ENCODE measurements around the gene LUC7L2.

The LUC7L2 gene

GRCh38 chr7:139430443-139430842 lies 70.7 kb downstream of the LUC7L2 start:
- no peaks in the 10 kb centered on the region for H3K36me3 ChIP-seq (ENCODE audit: insufficient read depth)
- no peak overlapping the region for H3K9ac ChIP-seq
- H3K79me2 ChIP-seq (ENCODE audit: insufficient read depth, low read depth) = no peaks in the 10 kb centered on the region
- H2AFZ ChIP-seq (ENCODE audit: low read depth) = no peak overlapping the region
- no peak overlapping the region for H3K27ac ChIP-seq
- H3K27me3 ChIP-seq (ENCODE audit: insufficient read depth, low read depth) = no peaks in the 10 kb centered on the region
- no peaks in the 10 kb centered on the region for H3K4me1 ChIP-seq (ENCODE audit: low read depth, poor library complexity, severe bottlenecking)
- no peaks in the 10 kb centered on the region for H4K20me1 ChIP-seq (ENCODE audit: insufficient read depth)
- H3K4me2 ChIP-seq = no peak overlapping the region
- TF ChIP-seq CTCF (conservative IDR thresholded peaks at IDR 0.05; ENCODE audit: low read depth, low read length) = no peak
- no peak overlapping the region for H3K4me3 ChIP-seq (IDR thresholded peaks at IDR 0.05; ENCODE audit: insufficient read depth, low read depth, low read length)

GRCh38 chr7:139431010-139431409 lies 71.3 kb downstream of the LUC7L2 start:
- Histone ChIP-seq H3K27me3 (ENCODE audit: insufficient read depth, low read depth) (no peaks in the 10 kb centered on the region), H3K27ac (no peak overlapping the region), H3K4me3 (IDR thresholded peaks at IDR 0.05; ENCODE audit: insufficient read depth, low read depth, low read length) (no peak overlapping the region), H4K20me1 (ENCODE audit: insufficient read depth) (no peaks in the 10 kb centered on the region), H3K9ac (no peak overlapping the region), H3K79me2 (ENCODE audit: insufficient read depth, low read depth) (no peaks in the 10 kb centered on the region), H3K4me1 (ENCODE audit: low read depth, poor library complexity, severe bottlenecking) (no peaks in the 10 kb centered on the region), H2AFZ (ENCODE audit: low read depth) (no peak overlapping the region), H3K4me2 (no peak overlapping the region), H3K36me3 (ENCODE audit: insufficient read depth) (no peaks in the 10 kb centered on the region)
- no peak for TF ChIP-seq CTCF (conservative IDR thresholded peaks at IDR 0.05; ENCODE audit: low read depth, low read length)

- Histone ChIP-seq H3K4me2 (no peak overlapping the region), H3K27ac (no peak overlapping the region), H3K4me3 (IDR thresholded peaks at IDR 0.05; ENCODE audit: insufficient read depth, low read depth, low read length) (no peak overlapping the region), H4K20me1 (ENCODE audit: insufficient read depth) (no peaks in the 10 kb centered on the region), H3K4me1 (ENCODE audit: low read depth, poor library complexity, severe bottlenecking) (no peaks in the 10 kb centered on the region), H3K9ac (no peak overlapping the region), H3K27me3 (ENCODE audit: insufficient read depth, low read depth) (no peaks in the 10 kb centered on the region), H3K36me3 (ENCODE audit: insufficient read depth) (no peaks in the 10 kb centered on the region), H3K79me2 (ENCODE audit: insufficient read depth, low read depth) (no peaks in the 10 kb centered on the region), H2AFZ (ENCODE audit: low read depth) (no peak overlapping the region)
- no peak for TF ChIP-seq CTCF (conservative IDR thresholded peaks at IDR 0.05; ENCODE audit: low read depth, low read length)
Observed at GRCh38 chr7:139431459-139431858, 71.8 kb downstream of the LUC7L2 start.

DNA sequence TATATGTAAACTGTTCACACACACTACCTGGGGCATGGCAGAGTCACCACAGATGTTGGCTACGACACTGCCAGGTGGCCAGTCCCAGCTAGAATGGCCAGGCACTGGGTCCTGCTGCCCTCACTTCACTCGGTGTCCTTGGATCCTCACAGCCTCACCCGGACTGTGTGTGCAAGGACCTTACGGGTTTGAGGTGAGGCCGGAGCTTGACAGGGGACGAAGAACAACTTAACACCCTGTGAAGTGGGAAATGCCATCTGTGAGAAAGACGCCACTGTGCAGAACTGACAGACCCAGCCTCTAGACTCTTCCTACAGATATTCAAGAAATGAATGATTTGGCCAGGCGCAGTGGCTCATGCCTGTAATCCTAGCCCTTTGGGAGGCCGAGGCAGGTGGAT lies 77.1 kb downstream of the LUC7L2 start:
- Histone ChIP-seq H3K27ac (no peak overlapping the region), H4K20me1 (ENCODE audit: insufficient read depth) (no peaks in the 10 kb centered on the region), H3K9ac (no peak overlapping the region), H3K4me1 (ENCODE audit: low read depth, poor library complexity, severe bottlenecking) (no peaks in the 10 kb centered on the region), H3K27me3 (ENCODE audit: insufficient read depth, low read depth) (no peaks in the 10 kb centered on the region), H3K4me3 (IDR thresholded peaks at IDR 0.05; ENCODE audit: insufficient read depth, low read depth, low read length) (no peak overlapping the region), H3K79me2 (ENCODE audit: insufficient read depth, low read depth) (no peaks in the 10 kb centered on the region), H2AFZ (ENCODE audit: low read depth) (no peak overlapping the region), H3K36me3 (ENCODE audit: insufficient read depth) (no peaks in the 10 kb centered on the region), H3K4me2 (no peak overlapping the region)
- TF ChIP-seq CTCF (conservative IDR thresholded peaks at IDR 0.05; ENCODE audit: low read depth, low read length) = no peak

- Histone ChIP-seq H4K20me1 (ENCODE audit: insufficient read depth) (no peaks in the 10 kb centered on the region), H3K79me2 (ENCODE audit: insufficient read depth, low read depth) (no peaks in the 10 kb centered on the region), H3K4me3 (IDR thresholded peaks at IDR 0.05; ENCODE audit: insufficient read depth, low read depth, low read length) (no peak overlapping the region), H3K9ac (no peak overlapping the region), H3K36me3 (ENCODE audit: insufficient read depth) (no peaks in the 10 kb centered on the region), H3K27ac (no peak overlapping the region), H3K27me3 (ENCODE audit: insufficient read depth, low read depth) (no peaks in the 10 kb centered on the region), H3K4me1 (ENCODE audit: low read depth, poor library complexity, severe bottlenecking) (no peaks in the 10 kb centered on the region), H2AFZ (ENCODE audit: low read depth) (no peak overlapping the region), H3K4me2 (no peak overlapping the region)
- TF ChIP-seq CTCF (conservative IDR thresholded peaks at IDR 0.05; ENCODE audit: low read depth, low read length) = no peak
Observed at GRCh38 chr7:139439375-139439774, 79.7 kb downstream of the LUC7L2 start.

All from KMS-11 (cell line).